ENCODE measurements around the gene TCIRG1. TPM values are rescaled to one million over a fixed set of nuclear protein-coding genes. Genes with fewer than 3 reads are reported as not detected.
A peak's percentile ranks its signal among the peaks of the same experiment; 100 is the strongest.

TCIRG1 gene
- total RNA-seq, 1 donor from 2014 or later: 148 TPM

- DNase-seq (ENCODE audit: low spot score): peak; percentile 49
- H3K4me1 Mint-ChIP-seq (ENCODE audit: low read depth): peaks cover 11% of the 10 kb centered on the region
- peaks cover 18% of the 10 kb centered on the region for H3K36me3 Mint-ChIP-seq (ENCODE audit: low read depth)
- peak overlapping the region; percentile 89 for H3K27ac Mint-ChIP-seq
- no peaks in the 10 kb centered on the region for H3K27me3 Mint-ChIP-seq (ENCODE audit: low read depth)
- intact Hi-C loops (cut with micrococcal nuclease): loop anchor here (1.0 kb wide), 1 partner anchor 10 kb away; the partner anchor contains the start of gene NDUFS8
- H3K9me3 Mint-ChIP-seq: no peaks in the 10 kb centered on the region
- H3K4me3 Mint-ChIP-seq (ENCODE audit: low read depth): peak overlapping the region; percentile 93
Measured at GRCh38 chr11:68040101-68040956, 1.5 kb downstream of the TCIRG1 start.

- H3K27ac Mint-ChIP-seq: peak overlapping the region; percentile 89
- H3K27me3 Mint-ChIP-seq (ENCODE audit: low read depth): no peaks in the 10 kb centered on the region
- no peaks in the 10 kb centered on the region for H3K9me3 Mint-ChIP-seq
- no peak for DNase-seq (ENCODE audit: low spot score)
- intact Hi-C loops (cut with micrococcal nuclease): loop anchor here (1.0 kb wide), 1 partner anchor 11 kb away; the partner anchor contains the start of gene NDUFS8
- peaks cover 11% of the 10 kb centered on the region for H3K4me1 Mint-ChIP-seq (ENCODE audit: low read depth)
- H3K4me3 Mint-ChIP-seq (ENCODE audit: low read depth): peak overlapping the region; percentile 93
- peaks cover 18% of the 10 kb centered on the region for H3K36me3 Mint-ChIP-seq (ENCODE audit: low read depth)
Measured at GRCh38 chr11:68040957-68041591, 2.2 kb downstream of the TCIRG1 start.

DNA sequence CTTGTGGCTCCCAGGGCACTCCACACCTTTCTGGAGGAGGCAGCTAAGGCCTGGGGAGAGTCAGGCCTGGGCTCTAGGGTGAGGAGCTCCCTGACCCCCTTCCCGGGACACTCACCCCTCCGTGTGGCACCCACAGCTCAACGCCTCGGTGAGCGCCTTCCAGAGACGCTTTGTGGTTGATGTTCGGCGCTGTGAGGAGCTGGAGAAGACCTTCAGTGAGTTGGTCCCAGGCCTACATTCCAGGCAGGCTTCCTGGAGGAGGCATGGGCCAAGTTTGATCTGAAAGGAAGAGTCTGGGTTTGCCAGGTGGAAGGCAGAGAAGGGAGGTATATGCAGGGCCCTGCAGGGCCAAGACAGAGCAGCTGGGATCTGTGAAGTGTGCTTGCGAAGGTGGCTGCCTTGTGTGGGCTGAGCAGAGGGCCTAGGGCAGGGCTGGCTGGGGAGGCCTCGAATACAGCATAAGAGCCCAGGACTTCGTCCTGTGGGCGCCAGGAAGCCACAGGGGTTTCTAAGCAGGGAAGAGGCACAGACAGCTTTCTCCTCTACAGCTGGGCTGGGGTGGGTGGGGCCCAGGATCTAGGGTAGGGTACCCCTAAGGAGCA lies 2.9 kb downstream of the TCIRG1 start:
- H3K9me3 Mint-ChIP-seq: no peaks in the 10 kb centered on the region
- H3K4me3 Mint-ChIP-seq (ENCODE audit: low read depth): peak overlapping the region; percentile 2
- intact Hi-C loops (cut with micrococcal nuclease): no loop called here
- DNase-seq (ENCODE audit: low spot score): no peak
- peaks cover 10% of the 10 kb centered on the region for H3K4me1 Mint-ChIP-seq (ENCODE audit: low read depth)
- peaks cover 24% of the 10 kb centered on the region for H3K36me3 Mint-ChIP-seq (ENCODE audit: low read depth)
- H3K27me3 Mint-ChIP-seq (ENCODE audit: low read depth): no peaks in the 10 kb centered on the region
- peak overlapping the region; percentile 29 for H3K27ac Mint-ChIP-seq

DNA sequence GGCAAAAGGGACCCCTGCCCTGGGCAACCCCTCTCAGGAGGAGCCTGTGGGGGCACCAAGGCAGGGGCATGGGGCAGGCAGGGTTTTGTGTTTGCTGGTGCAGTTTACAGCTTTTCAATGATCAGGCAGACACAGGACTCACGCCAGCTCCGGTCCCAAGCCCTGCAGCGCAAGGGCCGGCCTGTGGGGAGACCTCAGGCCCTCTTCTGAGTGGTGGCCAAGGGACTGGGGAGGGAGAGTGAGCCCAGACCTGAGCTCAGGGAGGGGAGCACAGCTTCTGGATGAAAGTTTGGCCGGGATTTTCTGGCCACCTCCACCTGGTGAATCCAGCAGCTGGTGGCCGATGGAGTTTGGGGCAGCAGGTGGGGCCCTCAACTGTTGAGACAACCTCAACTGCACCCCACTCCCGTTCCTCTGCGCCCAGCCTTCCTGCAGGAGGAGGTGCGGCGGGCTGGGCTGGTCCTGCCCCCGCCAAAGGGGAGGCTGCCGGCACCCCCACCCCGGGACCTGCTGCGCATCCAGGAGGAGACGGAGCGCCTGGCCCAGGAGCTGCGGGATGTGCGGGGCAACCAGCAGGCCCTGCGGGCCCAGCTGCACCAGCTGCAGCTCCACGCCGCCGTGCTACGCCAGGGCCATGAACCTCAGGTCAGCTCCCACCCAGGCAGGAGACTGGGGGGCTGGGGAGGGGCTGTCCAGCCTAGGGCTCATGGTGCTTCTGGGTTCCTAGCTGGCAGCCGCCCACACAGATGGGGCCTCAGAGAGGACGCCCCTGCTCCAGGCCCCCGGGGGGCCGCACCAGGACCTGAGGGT lies 3.6 kb downstream of the TCIRG1 start:
- no peak overlapping the region for H3K4me3 Mint-ChIP-seq (ENCODE audit: low read depth)
- peaks cover 25% of the 10 kb centered on the region for H3K36me3 Mint-ChIP-seq (ENCODE audit: low read depth)
- H3K4me1 Mint-ChIP-seq (ENCODE audit: low read depth): peaks cover 4% of the 10 kb centered on the region
- intact Hi-C loops (cut with micrococcal nuclease): no loop called here
- H3K27ac Mint-ChIP-seq: no peak overlapping the region
- H3K27me3 Mint-ChIP-seq (ENCODE audit: low read depth): no peaks in the 10 kb centered on the region
- no peak for DNase-seq (ENCODE audit: low spot score)
- no peaks in the 10 kb centered on the region for H3K9me3 Mint-ChIP-seq

GRCh38 chr11:68043029-68043348 lies 4.2 kb downstream of the TCIRG1 start:
- Mint-ChIP-seq H3K36me3 (ENCODE audit: low read depth) (peaks cover 28% of the 10 kb centered on the region), H3K9me3 (no peaks in the 10 kb centered on the region), H3K4me3 (ENCODE audit: low read depth) (no peak overlapping the region), H3K4me1 (ENCODE audit: low read depth) (peaks cover 4% of the 10 kb centered on the region), H3K27ac (no peak overlapping the region), H3K27me3 (ENCODE audit: low read depth) (no peaks in the 10 kb centered on the region)
- DNase-seq (ENCODE audit: low spot score): no peak
- intact Hi-C loops (cut with micrococcal nuclease): no loop called here

DNA sequence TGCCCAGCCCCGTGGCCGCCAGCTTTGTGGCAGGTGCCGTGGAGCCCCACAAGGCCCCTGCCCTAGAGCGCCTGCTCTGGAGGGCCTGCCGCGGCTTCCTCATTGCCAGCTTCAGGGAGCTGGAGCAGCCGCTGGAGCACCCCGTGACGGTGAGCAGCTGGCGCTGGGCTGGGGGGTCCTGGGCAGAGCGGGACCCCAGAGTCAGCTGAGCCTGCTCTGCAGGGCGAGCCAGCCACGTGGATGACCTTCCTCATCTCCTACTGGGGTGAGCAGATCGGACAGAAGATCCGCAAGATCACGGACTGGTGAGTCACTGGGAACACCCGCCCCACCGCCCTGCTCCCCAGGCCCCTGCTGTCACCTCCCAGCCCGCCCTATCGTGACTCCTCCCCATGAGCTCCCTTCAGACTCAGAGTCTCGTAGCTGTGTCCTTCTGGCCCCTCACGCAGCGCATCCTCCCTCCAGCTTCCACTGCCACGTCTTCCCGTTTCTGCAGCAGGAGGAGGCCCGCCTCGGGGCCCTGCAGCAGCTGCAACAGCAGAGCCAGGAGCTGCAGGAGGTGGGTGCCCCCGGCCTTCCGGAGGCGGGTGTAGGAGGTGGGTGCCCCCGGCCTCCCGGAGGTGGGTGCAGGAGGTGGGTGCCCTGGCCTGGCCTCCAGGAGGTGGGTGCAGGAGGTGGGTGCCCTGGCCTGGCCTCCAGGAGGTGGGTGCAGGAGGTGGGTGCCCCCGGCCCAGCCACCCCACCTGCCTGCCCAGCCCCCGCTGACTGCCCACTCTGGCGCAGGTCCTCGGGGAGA lies 4.7 kb downstream of the TCIRG1 start:
- intact Hi-C loops (cut with micrococcal nuclease): no loop called here
- H3K4me3 Mint-ChIP-seq (ENCODE audit: low read depth): no peak overlapping the region
- H3K27ac Mint-ChIP-seq: no peak overlapping the region
- H3K36me3 Mint-ChIP-seq (ENCODE audit: low read depth): peaks cover 34% of the 10 kb centered on the region
- H3K27me3 Mint-ChIP-seq (ENCODE audit: low read depth): no peaks in the 10 kb centered on the region
- DNase-seq (ENCODE audit: low spot score): no peak
- peaks cover 4% of the 10 kb centered on the region for H3K4me1 Mint-ChIP-seq (ENCODE audit: low read depth)
- H3K9me3 Mint-ChIP-seq: no peaks in the 10 kb centered on the region

DNA sequence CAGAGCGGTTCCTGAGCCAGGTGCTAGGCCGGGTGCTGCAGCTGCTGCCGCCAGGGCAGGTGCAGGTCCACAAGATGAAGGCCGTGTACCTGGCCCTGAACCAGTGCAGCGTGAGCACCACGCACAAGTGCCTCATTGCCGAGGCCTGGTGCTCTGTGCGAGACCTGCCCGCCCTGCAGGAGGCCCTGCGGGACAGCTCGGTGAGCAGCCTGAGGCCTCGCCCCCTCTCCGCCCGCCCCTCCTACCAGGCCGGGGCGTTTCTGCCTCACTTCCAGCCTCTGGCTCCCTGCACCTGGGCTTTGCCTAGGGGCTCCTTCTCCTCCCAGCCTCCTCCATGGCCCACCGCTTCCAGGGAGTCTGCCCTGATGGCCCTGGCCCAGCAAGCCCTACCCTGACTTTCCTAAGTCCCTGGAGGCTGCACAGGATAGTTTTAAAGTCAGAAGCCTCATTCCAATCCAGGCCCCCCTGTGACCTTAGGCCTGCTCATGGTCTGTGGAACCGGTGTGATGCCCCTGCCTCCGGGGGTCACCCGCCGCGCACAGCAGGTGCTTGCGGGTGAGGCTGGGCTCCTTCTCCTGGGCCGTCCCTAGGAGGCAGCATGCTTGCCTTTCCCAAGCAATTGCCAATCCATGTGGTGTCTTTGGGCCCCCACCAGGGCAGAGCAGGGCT lies 5.5 kb downstream of the TCIRG1 start:
- Mint-ChIP-seq H3K4me3 (ENCODE audit: low read depth) (no peak overlapping the region), H3K9me3 (no peaks in the 10 kb centered on the region), H3K27me3 (ENCODE audit: low read depth) (no peaks in the 10 kb centered on the region), H3K27ac (no peak overlapping the region), H3K4me1 (ENCODE audit: low read depth) (peaks cover 4% of the 10 kb centered on the region), H3K36me3 (ENCODE audit: low read depth) (peaks cover 36% of the 10 kb centered on the region)
- no peak for DNase-seq (ENCODE audit: low spot score)
- intact Hi-C loops (cut with micrococcal nuclease): no loop called here

- Mint-ChIP-seq H3K9me3 (no peaks in the 10 kb centered on the region), H3K4me1 (ENCODE audit: low read depth) (peaks cover 4% of the 10 kb centered on the region), H3K27me3 (ENCODE audit: low read depth) (no peaks in the 10 kb centered on the region), H3K36me3 (ENCODE audit: low read depth) (peaks cover 36% of the 10 kb centered on the region), H3K4me3 (ENCODE audit: low read depth) (no peak overlapping the region), H3K27ac (no peak overlapping the region)
- intact Hi-C loops (cut with micrococcal nuclease): no loop called here
- no peak for DNase-seq (ENCODE audit: low spot score)
Measured at GRCh38 chr11:68044898-68045351, 6.1 kb downstream of the TCIRG1 start.

- H3K27me3 Mint-ChIP-seq (ENCODE audit: low read depth): no peaks in the 10 kb centered on the region
- H3K36me3 Mint-ChIP-seq (ENCODE audit: low read depth): peaks cover 47% of the 10 kb centered on the region
- DNase-seq (ENCODE audit: low spot score): no peak
Measured at GRCh38 chr11:68047437-68048290, 8.8 kb downstream of the TCIRG1 start.

GRCh38 chr11:68048681-68049508 lies 10.1 kb downstream of the TCIRG1 start:
- Mint-ChIP-seq H3K9me3 (no peaks in the 10 kb centered on the region), H3K36me3 (ENCODE audit: low read depth) (peaks cover 54% of the 10 kb centered on the region)
- intact Hi-C loops (cut with micrococcal nuclease): no loop called here

More at GRCh38 chr11:68047437-68048290, 8.8 kb downstream of the TCIRG1 start:
- no peaks in the 10 kb centered on the region for H3K4me1 Mint-ChIP-seq (ENCODE audit: low read depth)
- no peak overlapping the region for H3K4me3 Mint-ChIP-seq (ENCODE audit: low read depth)
- no peaks in the 10 kb centered on the region for H3K9me3 Mint-ChIP-seq
- no peak overlapping the region for H3K27ac Mint-ChIP-seq
- intact Hi-C loops (cut with micrococcal nuclease): no loop called here

More at GRCh38 chr11:68048681-68049508, 10.1 kb downstream of the TCIRG1 start:
- DNase-seq (ENCODE audit: low spot score): no peak
- no peaks in the 10 kb centered on the region for H3K4me1 Mint-ChIP-seq (ENCODE audit: low read depth)
- no peaks in the 10 kb centered on the region for H3K27me3 Mint-ChIP-seq (ENCODE audit: low read depth)
- H3K27ac Mint-ChIP-seq: no peak overlapping the region
- H3K4me3 Mint-ChIP-seq (ENCODE audit: low read depth): no peak overlapping the region

Data from activated T-helper 2 cell treated with anti-CD3 and anti-CD28 coated beads, Interferon-gamma antibody, Interleukin-2, Interleukin-4, amounts not matched to agents 10 μg/mL and 5 μg/mL and 100 μg/mL, durations not matched to agents 14 hours and 24 hours and 36 hours (primary cell).